ENCODE measurements around the gene TMBIM6. TPM values are rescaled to one million over a fixed set of nuclear protein-coding genes. Genes with fewer than 3 reads are reported as not detected.

TMBIM6 gene
- total RNA-seq, 1 donor from 2014 or later, result 571 TPM

DNA sequence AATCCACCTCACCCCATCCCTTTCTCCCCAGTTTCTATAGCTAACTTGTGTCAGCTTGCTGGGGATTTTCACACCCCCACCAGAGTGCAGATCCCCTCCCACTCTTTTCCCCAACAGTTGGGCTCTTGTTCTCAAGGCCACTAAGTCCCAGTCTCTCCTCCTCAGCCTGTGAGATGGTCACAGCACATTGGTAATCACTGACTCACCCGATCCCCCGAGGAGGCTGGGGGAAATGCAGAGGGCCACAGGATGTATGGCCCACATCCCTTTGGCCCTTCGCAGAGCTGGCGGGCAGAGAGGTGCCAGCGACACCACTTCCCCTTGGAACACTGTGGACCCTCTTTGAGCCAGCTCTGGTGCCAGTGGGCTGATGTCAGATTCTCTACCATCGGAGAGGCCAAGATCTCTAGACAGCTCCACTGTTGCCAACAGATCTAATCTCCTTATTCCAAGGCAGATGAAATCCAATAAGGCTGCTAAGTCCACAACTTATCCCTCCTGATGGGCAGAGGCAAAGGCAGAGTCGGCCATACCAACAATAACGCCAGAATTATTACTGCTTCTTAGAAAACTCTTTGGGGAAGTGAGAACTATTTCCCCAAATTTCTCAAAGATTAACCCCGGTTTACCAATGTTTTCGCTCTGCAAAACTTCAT is 35.8 kb upstream of the TMBIM6 start:
- H3K4me3 Mint-ChIP-seq (ENCODE audit: unreplicated experiment), result peak overlapping the region; percentile 93
- peak overlapping the region; percentile 90 for H3K27ac Mint-ChIP-seq (ENCODE audit: unreplicated experiment)
- peaks cover 10% of the 10 kb centered on the region for H3K36me3 Mint-ChIP-seq (ENCODE audit: low read depth, unreplicated experiment)
- H3K27me3 Mint-ChIP-seq (ENCODE audit: unreplicated experiment), result peaks cover 10% of the 10 kb centered on the region
- H3K9me3 Mint-ChIP-seq (ENCODE audit: unreplicated experiment), result no peaks in the 10 kb centered on the region
- TF ChIP-seq CTCF (IDR thresholded peaks at IDR 0.05; ENCODE audit: unreplicated experiment), result no peak
- H3K4me1 Mint-ChIP-seq (ENCODE audit: unreplicated experiment), result peaks cover 56% of the 10 kb centered on the region
- DNase-seq (ENCODE audit: low spot score), result peak; percentile 33

- Mint-ChIP-seq H3K27ac (ENCODE audit: unreplicated experiment) (peak overlapping the region; percentile 90), H3K4me3 (ENCODE audit: unreplicated experiment) (peak overlapping the region; percentile 93), H3K9me3 (ENCODE audit: unreplicated experiment) (no peaks in the 10 kb centered on the region), H3K27me3 (ENCODE audit: unreplicated experiment) (peaks cover 10% of the 10 kb centered on the region), H3K36me3 (ENCODE audit: low read depth, unreplicated experiment) (peaks cover 10% of the 10 kb centered on the region), H3K4me1 (ENCODE audit: unreplicated experiment) (peaks cover 49% of the 10 kb centered on the region)
- peak; percentile 57 for DNase-seq (ENCODE audit: low spot score)
- no peak for TF ChIP-seq CTCF (IDR thresholded peaks at IDR 0.05; ENCODE audit: unreplicated experiment)
Observed at GRCh38 chr12:49706351-49707127, 34.8 kb upstream of the TMBIM6 start.

GRCh38 chr12:49707128-49707811 is 34.1 kb upstream of the TMBIM6 start, which contains the start of gene FMNL3:
TSS of gene FMNL3 (minus strand) at chr12:49707405. CDS start at chr12:49707180, 225 bp downstream.
- peak; percentile 99 for DNase-seq (ENCODE audit: low spot score)
- peaks cover 10% of the 10 kb centered on the region for H3K27me3 Mint-ChIP-seq (ENCODE audit: unreplicated experiment)
- H3K4me1 Mint-ChIP-seq (ENCODE audit: unreplicated experiment), result peaks cover 45% of the 10 kb centered on the region
- H3K9me3 Mint-ChIP-seq (ENCODE audit: unreplicated experiment), result no peaks in the 10 kb centered on the region
- peaks cover 10% of the 10 kb centered on the region for H3K36me3 Mint-ChIP-seq (ENCODE audit: low read depth, unreplicated experiment)
- H3K4me3 Mint-ChIP-seq (ENCODE audit: unreplicated experiment), result peak within 1 kb of the TSS; percentile 93
- peak; percentile 94 for TF ChIP-seq CTCF (IDR thresholded peaks at IDR 0.05; ENCODE audit: unreplicated experiment)
- peak within 1 kb of the TSS; percentile 90 for H3K27ac Mint-ChIP-seq (ENCODE audit: unreplicated experiment)

DNA sequence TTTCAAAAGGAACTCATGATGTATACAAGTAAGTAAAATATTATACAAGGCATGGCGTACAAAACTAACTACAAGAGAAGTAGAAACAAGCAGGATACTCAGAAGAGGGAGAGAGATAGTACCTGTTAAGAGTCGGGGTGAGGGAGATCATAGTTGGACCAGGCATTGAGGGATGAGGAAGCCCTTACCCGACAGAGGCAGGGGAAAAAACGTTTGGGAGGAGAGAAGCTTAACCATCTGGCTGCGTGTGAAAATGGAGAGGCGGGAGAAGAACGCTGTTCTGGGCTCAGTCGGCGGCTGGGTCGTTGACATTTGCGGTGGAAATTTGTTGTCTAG is 33.6 kb upstream of the TMBIM6 start:
- Mint-ChIP-seq H3K36me3 (ENCODE audit: low read depth, unreplicated experiment) (peaks cover 10% of the 10 kb centered on the region), H3K4me1 (ENCODE audit: unreplicated experiment) (peaks cover 40% of the 10 kb centered on the region), H3K9me3 (ENCODE audit: unreplicated experiment) (no peaks in the 10 kb centered on the region), H3K27ac (ENCODE audit: unreplicated experiment) (peak overlapping the region; percentile 79), H3K27me3 (ENCODE audit: unreplicated experiment) (peaks cover 10% of the 10 kb centered on the region), H3K4me3 (ENCODE audit: unreplicated experiment) (peak overlapping the region; percentile 89)
- DNase-seq (ENCODE audit: low spot score), result no peak
- peak; percentile 15 for TF ChIP-seq CTCF (IDR thresholded peaks at IDR 0.05; ENCODE audit: unreplicated experiment)

Measured in endothelial cell (in vitro differentiated cells).